DND-41 (cell line): ENCODE data around the gene LHPP.

Source experiments
- CTCF ChIP-seq: IDR thresholded peaks from 2 replicates; pipeline ENCODE4 v1.5.1; 2012; ENCODE audit warnings: borderline replicate concordance, low read length, moderate library complexity, mild to moderate bottlenecking; ENCODE audit not compliant: poor library complexity, severe bottlenecking; ENCODE audit errors: extremely low read depth
- EZH2 ChIP-seq: IDR thresholded peaks from 3 replicates; pipeline ENCODE4 v1.6.1; 2012; ENCODE audit warnings: borderline replicate concordance, low read depth, mild to moderate bottlenecking, moderate library complexity, low read length, inconsistent platforms; ENCODE audit not compliant: severe bottlenecking

GRCh38 chr10:124616040-124616835 is 154.6 kb downstream of the LHPP start:
- TF ChIP-seq CTCF (no peak), EZH2 (no peak)
